Measurements from ENCODE around the gene SPOCK3.
A peak's percentile ranks its signal among the peaks of the same experiment; 100 is the strongest.
"Not testable (repeated sequence)": the region's sequence is repeated elsewhere in the genome, so short reads cannot be mapped to it uniquely, and the experiment has no call there.

The SPOCK3 gene

GRCh38 chr4:166816890-166817289 lies 417.4 kb downstream of the SPOCK3 start:
- DNase-seq, result peak; percentile 2

- DNase-seq, result no peak
These were observed 425.9 kb downstream of the SPOCK3 start for GRCh38 chr4:166808380-166808779.

GRCh38 chr4:166802346-166802745 lies 431.9 kb downstream of the SPOCK3 start:
- no peak for DNase-seq

GRCh38 chr4:166798126-166798525 lies 436.2 kb downstream of the SPOCK3 start:
- DNase-seq, result no peak

GRCh38 chr4:166777760-166778159 lies 456.5 kb downstream of the SPOCK3 start:
- DNase-seq, result no peak

GRCh38 chr4:166763018-166763417 lies 471.3 kb downstream of the SPOCK3 start:
- DNase-seq, result no peak

GRCh38 chr4:166741742-166742141 lies 492.6 kb downstream of the SPOCK3 start:
- no peak for DNase-seq

GRCh38 chr4:166739215-166739614 lies 495.1 kb downstream of the SPOCK3 start:
- DNase-seq, result not testable (repeated sequence)

- no peak for DNase-seq
These were observed 496.9 kb downstream of the SPOCK3 start for GRCh38 chr4:166737430-166737829.

GRCh38 chr4:166735553-166735952 lies 498.7 kb downstream of the SPOCK3 start:
- no peak for DNase-seq

GRCh38 chr4:166734797-166735196 lies 499.5 kb downstream of the SPOCK3 start:
- DNase-seq, result no peak

- no peak for DNase-seq
These were observed 500.6 kb downstream of the SPOCK3 start for GRCh38 chr4:166733686-166734085.

- DNase-seq, result no peak
These were observed 507.5 kb downstream of the SPOCK3 start for GRCh38 chr4:166726832-166727231.

- no peak for DNase-seq
These were observed 509.9 kb downstream of the SPOCK3 start for GRCh38 chr4:166724369-166724768.

GRCh38 chr4:166723532-166724140 lies 510.7 kb downstream of the SPOCK3 start:
- no peak for DNase-seq

- DNase-seq, result not testable (repeated sequence)
These were observed 518.3 kb downstream of the SPOCK3 start for GRCh38 chr4:166715748-166716713.

GRCh38 chr4:166700592-166700991 lies 533.7 kb downstream of the SPOCK3 start:
- no peak for DNase-seq

GRCh38 chr4:166688835-166689234 lies 545.5 kb downstream of the SPOCK3 start:
- DNase-seq, result no peak

- DNase-seq, result no peak
These were observed 546.5 kb downstream of the SPOCK3 start for GRCh38 chr4:166687828-166688227.
